ENCODE results near the gene ATG2A. TPM values are rescaled to one million over a fixed set of nuclear protein-coding genes. Genes with fewer than 3 reads are reported as not detected.

The ATG2A gene
- total and polyA plus RNA-seq, 9 of the 15 experiments (the other 6 are each of a cell fraction or from before 2014, with no cell fraction given): 0.25 to 45.9 (median 5.2) TPM

DNA sequence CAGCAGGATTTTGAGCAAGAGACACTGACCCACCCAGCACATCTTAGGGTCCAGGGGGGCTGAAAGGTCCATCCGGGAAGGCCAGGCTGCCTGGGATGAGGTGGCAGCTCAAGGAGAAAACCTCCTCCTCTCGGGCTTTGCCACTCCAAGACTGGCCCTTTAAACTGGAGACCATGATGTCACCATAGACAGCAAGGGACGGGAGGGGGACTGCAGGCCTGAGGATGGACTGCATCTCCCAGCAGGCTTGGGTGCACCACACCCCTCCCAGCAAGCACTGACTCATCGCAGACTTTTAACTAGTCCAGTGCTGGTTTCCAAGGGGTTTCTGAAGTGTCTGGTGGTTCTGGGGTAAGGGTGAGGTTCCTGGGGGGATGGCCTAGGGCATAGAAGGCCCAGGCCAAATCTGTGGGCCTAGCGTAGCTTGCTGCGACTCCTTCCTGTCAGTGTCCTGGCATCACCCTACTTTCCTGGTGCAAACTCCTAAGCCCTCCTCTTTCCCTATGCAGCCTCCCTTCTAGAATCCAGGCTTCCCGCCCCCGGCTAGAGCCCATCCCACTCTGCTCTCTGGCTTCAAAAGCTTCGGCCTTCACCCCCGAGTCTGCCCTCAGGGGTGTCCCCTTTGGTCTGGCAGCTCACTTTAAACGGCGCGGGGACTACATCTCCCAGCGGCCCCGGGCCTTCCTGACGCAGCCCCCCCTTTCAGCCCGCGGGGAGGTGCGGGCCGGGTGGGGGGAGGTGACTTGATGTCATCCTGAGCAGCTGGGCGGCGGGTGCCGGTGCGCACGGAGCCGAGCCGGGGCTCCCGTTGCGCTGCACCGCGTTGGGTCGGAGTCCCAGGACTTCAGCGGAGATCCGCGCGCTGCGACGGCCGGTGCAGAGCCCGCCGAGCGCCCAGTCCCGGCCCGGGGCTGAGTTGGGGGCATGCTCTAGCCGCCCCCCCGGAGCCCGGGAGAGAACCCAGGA is 7.2 kb upstream of the ATG2A start, which contains the start of gene PPP2R5B (continued):
- TF ChIP-seq KAT7 (CRISPR knock-in tag; IDR thresholded peaks at IDR 0.05; ENCODE audit: borderline replicate concordance): no peak
- no peak for TF ChIP-seq KDM5B (IDR thresholded peaks at IDR 0.05; ENCODE audit: insufficient replicate concordance, low read depth, low read length)
- TF ChIP-seq, protein P1, sequence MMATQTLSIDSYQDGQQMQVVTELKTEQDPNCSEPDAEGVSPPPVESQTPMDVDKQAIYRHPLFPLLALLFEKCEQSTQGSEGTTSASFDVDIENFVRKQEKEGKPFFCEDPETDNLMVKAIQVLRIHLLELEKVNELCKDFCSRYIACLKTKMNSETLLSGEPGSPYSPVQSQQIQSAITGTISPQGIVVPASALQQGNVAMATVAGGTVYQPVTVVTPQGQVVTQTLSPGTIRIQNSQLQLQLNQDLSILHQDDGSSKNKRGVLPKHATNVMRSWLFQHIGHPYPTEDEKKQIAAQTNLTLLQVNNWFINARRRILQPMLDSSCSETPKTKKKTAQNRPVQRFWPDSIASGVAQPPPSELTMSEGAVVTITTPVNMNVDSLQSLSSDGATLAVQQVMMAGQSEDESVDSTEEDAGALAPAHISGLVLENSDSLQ (IDR thresholded peaks at IDR 0.05): peak; percentile 20; the same call in 1 of the 2 replicates
- TF ChIP-seq SREBF1 (IDR thresholded peaks at IDR 0.05; ENCODE audit: borderline replicate concordance, low read depth, low read length): no peak
- TF ChIP-seq SOX6 (IDR thresholded peaks at IDR 0.05): 0 out of 2 replicates have a peak, but pooled peaks have one; percentile 14
- 0 out of 2 replicates have a peak, but pooled peaks have one; percentile 59 for TF ChIP-seq MYNN (IDR thresholded peaks at IDR 0.05)
- TF ChIP-seq MYNN (CRISPR knock-in tag; IDR thresholded peaks at IDR 0.05): no peak
- TF ChIP-seq BCOR (IDR thresholded peaks at IDR 0.05): no peak
- TF ChIP-seq NONO (IDR thresholded peaks at IDR 0.05; ENCODE audit: low read depth in 2 of 2, low read length in 1 of 2): 0 out of 4 replicates have a peak, but pooled peaks of 1 of the 2 experiments have one; percentile 43
- TF ChIP-seq, protein P2, sequence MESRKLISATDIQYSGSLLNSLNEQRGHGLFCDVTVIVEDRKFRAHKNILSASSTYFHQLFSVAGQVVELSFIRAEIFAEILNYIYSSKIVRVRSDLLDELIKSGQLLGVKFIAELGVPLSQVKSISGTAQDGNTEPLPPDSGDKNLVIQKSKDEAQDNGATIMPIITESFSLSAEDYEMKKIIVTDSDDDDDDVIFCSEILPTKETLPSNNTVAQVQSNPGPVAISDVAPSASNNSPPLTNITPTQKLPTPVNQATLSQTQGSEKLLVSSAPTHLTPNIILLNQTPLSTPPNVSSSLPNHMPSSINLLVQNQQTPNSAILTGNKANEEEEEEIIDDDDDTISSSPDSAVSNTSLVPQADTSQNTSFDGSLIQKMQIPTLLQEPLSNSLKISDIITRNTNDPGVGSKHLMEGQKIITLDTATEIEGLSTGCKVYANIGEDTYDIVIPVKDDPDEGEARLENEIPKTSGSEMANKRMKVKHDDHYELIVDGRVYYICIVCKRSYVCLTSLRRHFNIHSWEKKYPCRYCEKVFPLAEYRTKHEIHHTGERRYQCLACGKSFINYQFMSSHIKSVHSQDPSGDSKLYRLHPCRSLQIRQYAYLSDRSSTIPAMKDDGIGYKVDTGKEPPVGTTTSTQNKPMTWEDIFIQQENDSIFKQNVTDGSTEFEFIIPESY (CRISPR knock-in tag; IDR thresholded peaks at IDR 0.05): 0 out of 2 replicates have a peak, but pooled peaks have one; percentile 55
- TF ChIP-seq ATF1 (CRISPR knock-in tag; IDR thresholded peaks at IDR 0.05): no peak
- TF ChIP-seq ATF1 (tag; IDR thresholded peaks at IDR 0.05): peak; percentile 96
- TF ChIP-seq TRIM24 (IDR thresholded peaks at IDR 0.05): 0 out of 4 replicates have a peak, but pooled peaks of 1 of the 2 experiments have one; percentile 13
- no peak for TF ChIP-seq MTA2 (IDR thresholded peaks at IDR 0.05; ENCODE audit: low read depth)
- TF ChIP-seq RBM22 (IDR thresholded peaks at IDR 0.05; ENCODE audit: low read depth, low read length, poor library complexity, severe bottlenecking): peak; percentile 54
- TF ChIP-seq, protein P3, sequence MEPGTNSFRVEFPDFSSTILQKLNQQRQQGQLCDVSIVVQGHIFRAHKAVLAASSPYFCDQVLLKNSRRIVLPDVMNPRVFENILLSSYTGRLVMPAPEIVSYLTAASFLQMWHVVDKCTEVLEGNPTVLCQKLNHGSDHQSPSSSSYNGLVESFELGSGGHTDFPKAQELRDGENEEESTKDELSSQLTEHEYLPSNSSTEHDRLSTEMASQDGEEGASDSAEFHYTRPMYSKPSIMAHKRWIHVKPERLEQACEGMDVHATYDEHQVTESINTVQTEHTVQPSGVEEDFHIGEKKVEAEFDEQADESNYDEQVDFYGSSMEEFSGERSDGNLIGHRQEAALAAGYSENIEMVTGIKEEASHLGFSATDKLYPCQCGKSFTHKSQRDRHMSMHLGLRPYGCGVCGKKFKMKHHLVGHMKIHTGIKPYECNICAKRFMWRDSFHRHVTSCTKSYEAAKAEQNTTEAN (CRISPR knock-in tag; IDR thresholded peaks at IDR 0.05): no peak; the same call in 1 of the 2 replicates
- TF ChIP-seq, protein P4, sequence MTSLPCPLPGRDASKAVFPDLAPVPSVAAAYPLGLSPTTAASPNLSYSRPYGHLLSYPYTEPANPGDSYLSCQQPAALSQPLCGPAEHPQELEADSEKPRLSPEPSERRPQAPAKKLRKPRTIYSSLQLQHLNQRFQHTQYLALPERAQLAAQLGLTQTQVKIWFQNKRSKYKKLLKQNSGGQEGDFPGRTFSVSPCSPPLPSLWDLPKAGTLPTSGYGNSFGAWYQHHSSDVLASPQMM (CRISPR knock-in tag; IDR thresholded peaks at IDR 0.05): no peak
- no peak for TF ChIP-seq RBM34 (IDR thresholded peaks at IDR 0.05; ENCODE audit: borderline replicate concordance, insufficient read depth, low read length)
- no peak for TF ChIP-seq SAFB (IDR thresholded peaks at IDR 0.05; ENCODE audit: borderline replicate concordance, low read depth, low read length)
- no peak for TF ChIP-seq ESRRB (CRISPR knock-in tag; IDR thresholded peaks at IDR 0.05; ENCODE audit: borderline replicate concordance)
- no peak for TF ChIP-seq ZNF707 (CRISPR knock-in tag; conservative IDR thresholded peaks at IDR 0.05)
- TF ChIP-seq PCBP2 (IDR thresholded peaks at IDR 0.05; ENCODE audit: low read depth, low read length, poor library complexity, severe bottlenecking): no peak
- TF ChIP-seq GATAD2A (IDR thresholded peaks at IDR 0.05): no peak
- no peak for TF ChIP-seq ZNF239 (CRISPR knock-in tag; IDR thresholded peaks at IDR 0.05)

Measured in K562 (cell line).